Upper lobe of left lung (tissue), 4 donors: ENCODE results near the gene LBH.

Experiments used
- POLR2A ChIP-seq, 4 donors: fragments of 450-650 bp; IDR thresholded peaks; one replicate each; pipeline ENCODE4 v1.5.1; 2016 to 2017; ENCODE audit warnings: antibody characterized with exemption in 4 of 4, mild to moderate bottlenecking in 2 of 4
- TF ChIP-seq, protein P1 (sequence below), 6 experiments: fragments of 450-650 bp in 4 of 6; fragments of 200-600 bp in 2 of 6; sonication (generic) in 2 of 6; IDR thresholded peaks; one replicate each; pipeline ENCODE4 v1.5.1; 2016 to 2019; ENCODE audit warnings: antibody characterized with exemption in 6 of 6

DNA sequence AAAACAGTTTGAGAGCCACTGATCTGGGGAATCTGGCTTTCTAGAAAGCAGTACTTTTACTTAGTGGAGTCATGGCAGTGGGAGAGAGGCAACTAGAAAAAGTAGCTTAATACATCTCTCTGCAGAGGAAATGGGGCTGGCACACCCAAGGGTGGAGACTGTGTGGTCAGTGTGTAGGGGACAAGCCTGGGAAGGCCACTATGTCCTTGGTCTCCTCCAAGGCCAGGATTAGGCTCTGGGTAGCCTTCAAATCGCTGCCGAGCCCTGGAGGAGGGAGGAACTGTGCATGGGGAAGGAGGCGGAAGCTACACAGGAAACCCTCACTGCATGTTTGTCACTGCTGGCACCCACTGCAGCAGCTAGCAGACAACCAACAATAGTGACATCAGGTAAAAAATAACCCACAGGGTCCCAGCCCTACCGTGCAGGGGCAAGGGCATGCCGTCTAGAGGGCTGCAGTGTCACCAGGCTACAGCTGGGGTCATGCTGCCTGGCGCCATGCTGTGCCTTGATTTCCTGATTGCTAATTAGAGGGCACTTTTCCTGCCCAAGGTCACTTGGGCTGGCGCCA, 34.8 kb downstream of the LBH start:
- TF ChIP-seq, protein P1, sequence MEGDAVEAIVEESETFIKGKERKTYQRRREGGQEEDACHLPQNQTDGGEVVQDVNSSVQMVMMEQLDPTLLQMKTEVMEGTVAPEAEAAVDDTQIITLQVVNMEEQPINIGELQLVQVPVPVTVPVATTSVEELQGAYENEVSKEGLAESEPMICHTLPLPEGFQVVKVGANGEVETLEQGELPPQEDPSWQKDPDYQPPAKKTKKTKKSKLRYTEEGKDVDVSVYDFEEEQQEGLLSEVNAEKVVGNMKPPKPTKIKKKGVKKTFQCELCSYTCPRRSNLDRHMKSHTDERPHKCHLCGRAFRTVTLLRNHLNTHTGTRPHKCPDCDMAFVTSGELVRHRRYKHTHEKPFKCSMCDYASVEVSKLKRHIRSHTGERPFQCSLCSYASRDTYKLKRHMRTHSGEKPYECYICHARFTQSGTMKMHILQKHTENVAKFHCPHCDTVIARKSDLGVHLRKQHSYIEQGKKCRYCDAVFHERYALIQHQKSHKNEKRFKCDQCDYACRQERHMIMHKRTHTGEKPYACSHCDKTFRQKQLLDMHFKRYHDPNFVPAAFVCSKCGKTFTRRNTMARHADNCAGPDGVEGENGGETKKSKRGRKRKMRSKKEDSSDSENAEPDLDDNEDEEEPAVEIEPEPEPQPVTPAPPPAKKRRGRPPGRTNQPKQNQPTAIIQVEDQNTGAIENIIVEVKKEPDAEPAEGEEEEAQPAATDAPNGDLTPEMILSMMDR (IDR thresholded peaks at IDR 0.05): no peak
- TF ChIP-seq POLR2A (IDR thresholded peaks at IDR 0.05): no peak
